ENCODE data around the gene BNC2. TPM values are rescaled to one million over a fixed set of nuclear protein-coding genes. Genes with fewer than 3 reads are reported as not detected.

The BNC2 gene
- total RNA-seq, 6 experiments from 2014 or later: 0.22 to 0.80 (median 0.36) TPM

DNA sequence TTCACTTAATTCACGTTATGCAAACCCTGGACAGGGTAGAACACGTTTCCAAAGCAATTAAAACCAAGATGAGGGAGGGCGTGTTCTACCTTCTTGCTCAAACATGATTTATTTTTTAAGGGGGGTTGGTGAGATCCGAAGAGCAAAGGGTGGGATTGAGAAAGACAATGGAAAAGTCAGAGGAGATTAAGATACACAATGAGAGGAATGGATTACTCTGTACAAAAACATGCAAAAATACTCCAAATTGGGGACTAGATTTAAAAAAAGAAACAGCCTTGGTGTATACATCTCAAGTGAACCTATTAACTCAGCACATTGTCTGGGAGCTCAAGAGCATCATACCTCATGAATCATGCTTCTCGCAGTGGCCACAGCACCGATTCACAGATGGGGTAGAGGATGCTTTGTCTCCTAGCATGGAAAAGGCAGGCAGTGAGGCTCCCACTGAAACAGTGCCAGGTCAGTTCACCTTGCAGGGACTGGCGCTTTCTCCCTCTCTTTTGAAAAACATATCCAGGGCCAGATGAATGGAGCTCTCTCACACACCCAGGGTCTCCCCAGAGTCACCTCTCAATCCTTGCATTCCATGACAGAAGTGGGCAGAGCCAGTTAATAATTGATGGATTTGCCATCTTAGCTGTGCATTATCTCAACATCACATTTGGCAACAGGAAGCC is 459.7 kb downstream of the BNC2 start:
- intact Hi-C loops (cut with DNase I): loop anchor here in 1 of 2 donors (5.0 kb wide), 1 partner anchor 148 kb away; no protein-coding TSS in a partner anchor
- Histone ChIP-seq H3K27ac (no peak overlapping the region), H3K4me1 (peaks cover 0 to 22% (median 5%) of the 10 kb centered on the region in 4 donors), H3K36me3 (no peaks in the 10 kb centered on the region), H3K9me3 (no peaks in the 10 kb centered on the region), H3K27me3 (no peaks in the 10 kb centered on the region), H3K4me3 (no peak overlapping the region)
- ATAC-seq (no peak), DNase-seq (no peak)
- TF ChIP-seq POLR2A (IDR thresholded peaks at IDR 0.05): no peak
- TF ChIP-seq, protein P1, sequence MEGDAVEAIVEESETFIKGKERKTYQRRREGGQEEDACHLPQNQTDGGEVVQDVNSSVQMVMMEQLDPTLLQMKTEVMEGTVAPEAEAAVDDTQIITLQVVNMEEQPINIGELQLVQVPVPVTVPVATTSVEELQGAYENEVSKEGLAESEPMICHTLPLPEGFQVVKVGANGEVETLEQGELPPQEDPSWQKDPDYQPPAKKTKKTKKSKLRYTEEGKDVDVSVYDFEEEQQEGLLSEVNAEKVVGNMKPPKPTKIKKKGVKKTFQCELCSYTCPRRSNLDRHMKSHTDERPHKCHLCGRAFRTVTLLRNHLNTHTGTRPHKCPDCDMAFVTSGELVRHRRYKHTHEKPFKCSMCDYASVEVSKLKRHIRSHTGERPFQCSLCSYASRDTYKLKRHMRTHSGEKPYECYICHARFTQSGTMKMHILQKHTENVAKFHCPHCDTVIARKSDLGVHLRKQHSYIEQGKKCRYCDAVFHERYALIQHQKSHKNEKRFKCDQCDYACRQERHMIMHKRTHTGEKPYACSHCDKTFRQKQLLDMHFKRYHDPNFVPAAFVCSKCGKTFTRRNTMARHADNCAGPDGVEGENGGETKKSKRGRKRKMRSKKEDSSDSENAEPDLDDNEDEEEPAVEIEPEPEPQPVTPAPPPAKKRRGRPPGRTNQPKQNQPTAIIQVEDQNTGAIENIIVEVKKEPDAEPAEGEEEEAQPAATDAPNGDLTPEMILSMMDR (IDR thresholded peaks at IDR 0.05): no peak
- 74% methylated on average over 7 of the region's 7 CpGs for WGBS (ENCODE audit: insufficient coverage, low coverage, low lambda C conversion rate, missing lambda C conversion rate)

DNA sequence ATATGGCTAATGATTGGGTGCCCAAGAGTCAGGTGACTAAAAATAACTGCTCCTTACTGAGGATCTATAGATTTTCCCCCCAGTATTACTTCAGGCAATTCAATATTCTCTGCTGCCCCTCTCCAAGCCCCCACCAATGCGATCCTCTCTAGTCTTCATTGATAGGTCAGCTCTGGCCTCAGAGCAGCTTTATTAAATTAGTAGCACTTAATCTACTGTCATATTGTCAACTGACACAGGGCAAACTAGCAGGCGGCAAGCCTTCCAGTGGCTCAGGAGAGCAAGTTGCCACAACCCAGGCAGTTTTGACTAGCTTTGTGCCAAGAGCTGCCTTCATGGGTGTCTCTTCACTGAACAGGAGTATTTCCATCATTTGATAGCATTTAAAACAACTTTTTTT is 462.9 kb downstream of the BNC2 start:
- no peak overlapping the region for H3K4me3 ChIP-seq
- no peaks in the 10 kb centered on the region for H3K27me3 ChIP-seq
- DNase-seq: no peak
- intact Hi-C loops (cut with DNase I): no loop called here
- H3K36me3 ChIP-seq: no peaks in the 10 kb centered on the region
- no peak for TF ChIP-seq POLR2A (IDR thresholded peaks at IDR 0.05)
- TF ChIP-seq, protein P1 (IDR thresholded peaks at IDR 0.05): no peak
- H3K27ac ChIP-seq: no peak overlapping the region
- no peak for ATAC-seq
- WGBS (ENCODE audit: insufficient coverage, low coverage, low lambda C conversion rate, missing lambda C conversion rate): 90% methylated on average over 2 of the region's 2 CpGs
- no peaks in the 10 kb centered on the region for H3K4me1 ChIP-seq
- H3K9me3 ChIP-seq: no peaks in the 10 kb centered on the region

DNA sequence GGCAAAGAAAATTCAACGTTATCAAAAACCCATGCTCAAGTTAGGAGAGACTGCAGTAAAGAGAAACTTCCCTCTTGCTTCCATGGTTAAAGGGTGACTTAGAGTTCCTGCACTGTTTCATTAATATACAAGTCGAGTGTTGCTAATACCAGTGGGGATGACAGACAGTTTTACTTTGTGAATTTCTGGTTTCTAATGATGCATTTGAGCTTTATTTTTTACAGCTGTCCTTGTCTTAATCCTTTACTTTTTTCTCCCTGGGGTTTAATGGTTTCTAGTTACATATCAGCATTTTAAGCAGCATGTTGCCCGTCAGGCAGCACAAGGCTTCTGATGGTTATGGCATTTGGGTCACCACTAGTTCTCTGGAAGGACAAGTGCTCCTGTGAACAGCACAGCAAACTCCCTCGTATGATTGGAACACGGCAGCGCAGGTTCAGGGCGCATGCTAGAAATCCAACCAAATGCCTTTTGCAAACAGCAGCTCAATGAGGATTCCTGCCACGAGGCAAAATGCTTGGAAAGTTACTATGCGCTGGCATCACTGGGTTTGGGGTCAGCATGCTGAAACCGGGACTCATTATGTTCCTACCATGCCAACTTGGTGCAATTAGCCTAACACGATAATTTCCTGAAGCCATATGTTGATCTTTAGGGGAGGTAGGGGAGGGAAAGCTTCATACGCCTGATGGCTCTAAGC is 463.8 kb downstream of the BNC2 start:
- Histone ChIP-seq H3K4me3 (no peak overlapping the region), H3K4me1 (no peaks in the 10 kb centered on the region), H3K27me3 (no peaks in the 10 kb centered on the region), H3K36me3 (no peaks in the 10 kb centered on the region), H3K9me3 (no peaks in the 10 kb centered on the region), H3K27ac (no peak overlapping the region)
- intact Hi-C loops (cut with DNase I): no loop called here
- TF ChIP-seq POLR2A (IDR thresholded peaks at IDR 0.05): no peak
- TF ChIP-seq, protein P1 (IDR thresholded peaks at IDR 0.05): no peak
- no peak for ATAC-seq
- DNase-seq: no peak
- 81% methylated on average over 11 of the region's 12 CpGs for WGBS (ENCODE audit: insufficient coverage, low coverage, low lambda C conversion rate, missing lambda C conversion rate)

DNA sequence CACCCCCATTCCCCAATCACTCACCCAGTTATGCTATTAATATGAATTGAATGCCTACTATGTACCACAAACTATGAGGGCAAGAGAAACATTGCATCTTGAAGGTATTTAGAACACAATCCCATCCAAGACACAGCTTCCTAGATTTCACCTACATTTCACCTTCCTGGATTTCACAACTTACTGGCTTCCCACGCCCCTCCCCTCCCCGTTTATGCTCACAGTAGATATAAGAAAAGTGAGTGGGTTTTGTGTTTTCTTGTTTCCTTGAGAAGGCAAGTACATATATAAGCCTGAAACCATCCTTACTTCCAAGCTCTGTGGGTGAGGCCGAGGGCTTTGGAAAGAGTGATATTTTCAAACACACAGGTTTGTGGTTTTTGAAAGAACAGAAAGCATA is 465.0 kb downstream of the BNC2 start:
- intact Hi-C loops (cut with DNase I): no loop called here
- WGBS (ENCODE audit: insufficient coverage, low coverage, low lambda C conversion rate, missing lambda C conversion rate): 66% methylated on average over 3 of the region's 3 CpGs
- Histone ChIP-seq H3K4me1 (no peaks in the 10 kb centered on the region), H3K9me3 (no peaks in the 10 kb centered on the region), H3K27ac (no peak overlapping the region), H3K27me3 (no peaks in the 10 kb centered on the region), H3K4me3 (no peak overlapping the region), H3K36me3 (no peaks in the 10 kb centered on the region)
- DNase-seq (no peak), ATAC-seq (no peak)
- TF ChIP-seq POLR2A (IDR thresholded peaks at IDR 0.05): no peak
- TF ChIP-seq, protein P1 (IDR thresholded peaks at IDR 0.05): no peak

All from right lobe of liver (tissue), 6 donors.